Activated T-cell treated with anti-CD3 and anti-CD28 coated beads, Interleukin-2, amount 50 U/mL, for 72 hours (primary cell): ENCODE results near the gene ASB11. TPM values are rescaled to one million over a fixed set of nuclear protein-coding genes. Genes with fewer than 3 reads are reported as not detected.
A peak's percentile ranks its signal among the peaks of the same experiment; 100 is the strongest.

Experiments
- ATAC-seq, 2 donors: fragments of 150-1000 bp; cut with Tn5 transposase; replicated peaks in 1 of 2; 2 replicates each; pipeline ENCODE4 v1.10.0; 2021; ENCODE audit warnings: moderate library complexity in 2 of 2, mild to moderate bottlenecking in 1 of 2
- DNase-seq, 2 donors: peaks; one replicate each; pipeline ENCODE4 v3.0.0; 2021 to 2022; ENCODE audit warnings: mixed read lengths in 1 of 2
- H3K27ac Mint-ChIP-seq: one replicate; pipeline ENCODE4 v1.8.0; 2022; ENCODE audit warnings: mild to moderate bottlenecking, moderate library complexity, mixed read lengths
- H3K27me3 Mint-ChIP-seq: one replicate; pipeline ENCODE4 v1.8.0; 2022; ENCODE audit warnings: low read depth, mixed read lengths
- H3K36me3 Mint-ChIP-seq, 2 donors: one replicate each; pipeline ENCODE4 v1.8.0; 2022; ENCODE audit warnings: mixed read lengths in 2 of 2, mild to moderate bottlenecking in 1 of 2; ENCODE audit not compliant: insufficient read depth in 2 of 2
- H3K4me1 Mint-ChIP-seq: one replicate; pipeline ENCODE4 v1.8.0; 2022; ENCODE audit warnings: low read depth, mixed read lengths
- H3K4me3 Mint-ChIP-seq, 2 donors: one replicate each; pipeline ENCODE4 v1.8.0; 2022; ENCODE audit warnings: mild to moderate bottlenecking in 2 of 2, mixed read lengths in 2 of 2, moderate library complexity in 2 of 2
- H3K9me3 Mint-ChIP-seq, 2 donors: one replicate each; pipeline ENCODE4 v1.8.0; 2022; ENCODE audit warnings: mixed read lengths in 2 of 2
- total RNA-seq, 2 donors: library from RNA; stranded (reverse); gene quantifications; one replicate each; pipeline ENCODE4 v1.2.3, GENCODE V29; 2022

Gene ASB11
- total RNA-seq, 2 donors from 2014 or later, result not detected

- H3K4me1 Mint-ChIP-seq, result peaks cover 20% of the 10 kb centered on the region
- ATAC-seq (no peak), DNase-seq (peak; percentile 23 to 33)
- no peaks in the 10 kb centered on the region for H3K36me3 Mint-ChIP-seq
- no peak overlapping the region for H3K27ac Mint-ChIP-seq
- H3K9me3 Mint-ChIP-seq, result no peaks in the 10 kb centered on the region
- H3K27me3 Mint-ChIP-seq, result peaks cover 5% of the 10 kb centered on the region
- H3K4me3 Mint-ChIP-seq, result no peak overlapping the region
Measured at GRCh38 chrX:15242899-15243555, 72.4 kb downstream of the ASB11 start.

GRCh38 chrX:15241301-15241700 lies 74.1 kb downstream of the ASB11 start:
- ATAC-seq, result no peak
- H3K9me3 Mint-ChIP-seq, result no peaks in the 10 kb centered on the region
- no peak for DNase-seq
- H3K27me3 Mint-ChIP-seq, result peaks cover 12% of the 10 kb centered on the region
- H3K36me3 Mint-ChIP-seq, result no peaks in the 10 kb centered on the region
- no peak overlapping the region for H3K27ac Mint-ChIP-seq
- H3K4me3 Mint-ChIP-seq, result no peak overlapping the region
- peaks cover 6% of the 10 kb centered on the region for H3K4me1 Mint-ChIP-seq

DNA sequence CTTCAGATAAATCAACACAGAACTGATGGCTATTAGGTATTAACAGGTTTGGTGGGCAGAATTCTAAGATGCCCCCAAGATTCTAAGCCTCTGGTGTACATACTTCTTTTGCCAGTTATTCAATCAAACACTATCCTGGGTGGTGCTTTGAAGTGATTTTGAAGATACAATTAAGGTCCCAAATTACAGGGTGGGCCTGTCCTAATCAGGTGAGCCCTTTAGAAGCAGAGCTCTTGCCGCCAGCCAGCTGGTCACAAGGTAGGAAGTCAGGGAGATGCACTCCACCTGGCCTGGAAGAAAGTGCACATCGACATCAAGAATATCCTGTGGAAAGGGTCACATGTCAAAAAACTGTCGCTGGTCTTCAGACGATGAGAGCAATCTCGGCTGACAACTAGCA lies 75.0 kb downstream of the ASB11 start:
- ATAC-seq, result no peak
- Mint-ChIP-seq H3K4me1 (peaks cover 3% of the 10 kb centered on the region), H3K27ac (no peak overlapping the region), H3K36me3 (no peaks in the 10 kb centered on the region), H3K9me3 (no peaks in the 10 kb centered on the region), H3K27me3 (peaks cover 12% of the 10 kb centered on the region), H3K4me3 (no peak overlapping the region)
- no peak for DNase-seq

DNA sequence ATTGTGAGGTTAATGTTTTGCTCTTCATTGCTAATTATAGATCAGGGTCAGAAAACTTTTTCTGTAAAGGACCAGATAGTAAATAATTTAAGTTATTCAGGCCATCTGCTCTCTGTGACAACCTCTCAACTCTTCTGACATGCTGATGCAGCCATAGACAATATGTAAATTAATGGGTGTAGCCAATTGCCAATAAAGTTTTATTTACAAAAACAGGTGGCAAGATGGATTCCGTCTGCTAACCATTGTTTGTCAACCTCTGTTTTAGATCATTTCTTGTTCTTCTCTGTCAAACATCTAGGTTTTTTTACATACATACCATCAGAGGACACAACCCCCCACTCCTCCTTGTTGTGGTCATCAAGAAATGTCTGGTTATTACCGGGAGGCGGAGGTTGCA lies 79.3 kb downstream of the ASB11 start:
- Mint-ChIP-seq H3K9me3 (no peaks in the 10 kb centered on the region), H3K27me3 (peaks cover 11% of the 10 kb centered on the region), H3K27ac (no peak overlapping the region), H3K4me3 (no peak overlapping the region), H3K4me1 (no peaks in the 10 kb centered on the region), H3K36me3 (no peaks in the 10 kb centered on the region)
- ATAC-seq, result no peak
- no peak for DNase-seq

- no peaks in the 10 kb centered on the region for H3K36me3 Mint-ChIP-seq
- H3K27me3 Mint-ChIP-seq, result peaks cover 11% of the 10 kb centered on the region
- no peaks in the 10 kb centered on the region for H3K9me3 Mint-ChIP-seq
- no peaks in the 10 kb centered on the region for H3K4me1 Mint-ChIP-seq
- DNase-seq (no peak), ATAC-seq (no peak)
- no peak overlapping the region for H3K27ac Mint-ChIP-seq
- H3K4me3 Mint-ChIP-seq, result no peak overlapping the region
Measured at GRCh38 chrX:15235001-15235400, 80.4 kb downstream of the ASB11 start.

- no peaks in the 10 kb centered on the region for H3K36me3 Mint-ChIP-seq
- no peaks in the 10 kb centered on the region for H3K4me1 Mint-ChIP-seq
- H3K4me3 Mint-ChIP-seq, result no peak overlapping the region
- H3K27me3 Mint-ChIP-seq, result peaks cover 11% of the 10 kb centered on the region
- no peaks in the 10 kb centered on the region for H3K9me3 Mint-ChIP-seq
- ATAC-seq (peak in 1 of 2 donors; percentile 3), DNase-seq (no peak)
- no peak overlapping the region for H3K27ac Mint-ChIP-seq
Measured at GRCh38 chrX:15233416-15234015, 81.9 kb downstream of the ASB11 start.

Other genes with a start within 250 kb of the ASB11 start
- gene ASB9, start 45.6 kb downstream of the ASB11 start, total RNA-seq, result under 1 TPM in 1 of 2 donors, not detected in 1; 0.41 TPM
- 10 to 100 TPM; 33.1 to 46.2 TPM for gene PIGA, start 19.9 kb upstream of the ASB11 start, total RNA-seq
- not detected for gene VEGFD, start 68.8 kb upstream of the ASB11 start, total RNA-seq
- under 1 TPM; 0.46 to 0.86 TPM for gene PIR, start 177.7 kb upstream of the ASB11 start, total RNA-seq
- gene BMX, start 185.2 kb upstream of the ASB11 start, total RNA-seq, result not detected